ENCODE measurements around the gene DMP1.

GRCh38 chr4:87649980-87650379 lies at the start of gene DMP1:
- TF ChIP-seq CTCF (IDR thresholded peaks at IDR 0.05; ENCODE audit: poor library complexity) (no peak), EZH2phosphoT487 (IDR thresholded peaks at IDR 0.05; ENCODE audit: low read depth, severe bottlenecking, unreplicated experiment) (no peak)

Measured in hepatocyte (in vitro differentiated cells).